DND-41 (cell line): ENCODE data around the gene GPRIN2.
"Not testable (repeated sequence)": the region's sequence is repeated elsewhere in the genome, so short reads cannot be mapped to it uniquely, and the experiment has no call there.

Source experiments
- ATAC-seq: fragments of 200-7000 bp; cut with Tn5 transposase; 3 replicates; pipeline ENCODE4 v1.9.1; 2021; ENCODE audit warnings: low read depth; ENCODE audit not compliant: insufficient read depth
- DNase-seq: peaks from one replicate; pipeline ENCODE4 v3.0.0-alpha.2; 2020
- H2AFZ ChIP-seq: 2 replicates; pipeline ENCODE4 v1.6.0; 2012; ENCODE audit warnings: low read depth, low read length
- H3K27ac ChIP-seq: 2 replicates; pipeline ENCODE4 v1.5.1; 2012; ENCODE audit warnings: low read length, inconsistent platforms
- H3K27me3 ChIP-seq: fragments of 200-600 bp; sonication (generic); 2 replicates; pipeline ENCODE4 v1.6.0; 2012; ENCODE audit warnings: low read length, mild to moderate bottlenecking, inconsistent platforms; ENCODE audit not compliant: insufficient read depth, poor library complexity
- H3K36me3 ChIP-seq: 2 replicates; pipeline ENCODE4 v1.5.1; 2012; ENCODE audit warnings: low read length, inconsistent platforms; ENCODE audit not compliant: insufficient read depth
- H3K4me1 ChIP-seq: 2 replicates; pipeline ENCODE4 v1.5.1; 2012; ENCODE audit warnings: mild to moderate bottlenecking, low read length; ENCODE audit not compliant: insufficient read depth
- H3K4me2 ChIP-seq: 2 replicates; pipeline ENCODE4 v1.6.0; 2012; ENCODE audit warnings: mild to moderate bottlenecking, moderate library complexity, low read length, inconsistent platforms; ENCODE audit not compliant: insufficient read depth
- H3K4me3 ChIP-seq, 2 experiments: fragments of 200-600 bp in 1 of 2; shearing (Covaris generic) in 1 of 2; 2 replicates each; pipeline ENCODE4 v1.5.1; 2012 to 2016; ENCODE audit warnings: inconsistent platforms in 2 of 2, low read length in 2 of 2, mild to moderate bottlenecking in 2 of 2, low read depth in 1 of 2, moderate library complexity in 1 of 2
- H3K79me2 ChIP-seq: 2 replicates; pipeline ENCODE4 v1.6.0; 2012; ENCODE audit warnings: low read length, inconsistent platforms; ENCODE audit not compliant: insufficient read depth
- H3K9ac ChIP-seq: 2 replicates; pipeline ENCODE4 v1.6.0; 2012; ENCODE audit warnings: low read depth, mild to moderate bottlenecking, inconsistent platforms, low read length, moderate library complexity
- H3K9me3 ChIP-seq: 2 replicates; pipeline ENCODE4 v1.5.1; 2012; ENCODE audit warnings: low read length, moderate library complexity, mild to moderate bottlenecking, inconsistent platforms; ENCODE audit not compliant: insufficient read depth, severe bottlenecking
- H4K20me1 ChIP-seq: 2 replicates; pipeline ENCODE4 v1.6.0; 2012; ENCODE audit warnings: low read length; ENCODE audit not compliant: insufficient read depth
- CTCF ChIP-seq: IDR thresholded peaks from 2 replicates; pipeline ENCODE4 v1.5.1; 2012; ENCODE audit warnings: borderline replicate concordance, low read length, moderate library complexity, mild to moderate bottlenecking; ENCODE audit not compliant: poor library complexity, severe bottlenecking; ENCODE audit errors: extremely low read depth
- EZH2 ChIP-seq: IDR thresholded peaks from 3 replicates; pipeline ENCODE4 v1.6.1; 2012; ENCODE audit warnings: borderline replicate concordance, low read depth, mild to moderate bottlenecking, moderate library complexity, low read length, inconsistent platforms; ENCODE audit not compliant: severe bottlenecking

GPRIN2 gene

GRCh38 chr10:46514899-46515298 is 41.6 kb downstream of the GPRIN2 start:
- no peaks in the 10 kb centered on the region for H4K20me1 ChIP-seq
- no peaks in the 10 kb centered on the region for H3K36me3 ChIP-seq
- peaks cover 3% of the 10 kb centered on the region for H3K27me3 ChIP-seq
- TF ChIP-seq EZH2 (no peak), CTCF (no peak)
- H3K27ac ChIP-seq, result no peak overlapping the region
- peak; percentile 3 for DNase-seq
- no peak overlapping the region for H3K4me2 ChIP-seq
- no peaks in the 10 kb centered on the region for H3K4me1 ChIP-seq
- no peak overlapping the region for H3K9ac ChIP-seq
- no peak overlapping the region for H2AFZ ChIP-seq
- H3K9me3 ChIP-seq, result no peaks in the 10 kb centered on the region
- no peaks in the 10 kb centered on the region for H3K79me2 ChIP-seq
- no peak overlapping the region for H3K4me3 ChIP-seq
- no peak for ATAC-seq

- no peak for ATAC-seq
- H4K20me1 ChIP-seq, result no peaks in the 10 kb centered on the region
- no peaks in the 10 kb centered on the region for H3K36me3 ChIP-seq
Measured at GRCh38 chr10:46514431-46514861, 42.0 kb downstream of the GPRIN2 start.

GRCh38 chr10:46513333-46513732 is 43.1 kb downstream of the GPRIN2 start:
- H3K9me3 ChIP-seq, H3K4me3 ChIP-seq, H3K36me3 ChIP-seq, H3K27me3 ChIP-seq, H3K9ac ChIP-seq, H3K79me2 ChIP-seq, H3K27ac ChIP-seq, H4K20me1 ChIP-seq, H3K4me2 ChIP-seq, H3K4me1 ChIP-seq, H2AFZ ChIP-seq, ATAC-seq, DNase-seq: not testable (repeated sequence)

More at GRCh38 chr10:46514431-46514861, 42.0 kb downstream of the GPRIN2 start:
- Histone ChIP-seq H3K79me2 (no peaks in the 10 kb centered on the region), H3K4me2 (no peak overlapping the region), H3K27me3 (peaks cover 3% of the 10 kb centered on the region), H3K4me3 (no peak overlapping the region), H3K9ac (no peak overlapping the region), H3K27ac (no peak overlapping the region), H3K9me3 (no peaks in the 10 kb centered on the region), H3K4me1 (no peaks in the 10 kb centered on the region), H2AFZ (no peak overlapping the region)
- TF ChIP-seq CTCF (no peak), EZH2 (no peak)
- DNase-seq, result no peak

- ATAC-seq, H3K4me2 ChIP-seq, DNase-seq, H3K9me3 ChIP-seq, H4K20me1 ChIP-seq, H3K27me3 ChIP-seq, H3K4me3 ChIP-seq, H3K9ac ChIP-seq, H3K79me2 ChIP-seq, H3K36me3 ChIP-seq, H3K27ac ChIP-seq, H2AFZ ChIP-seq, H3K4me1 ChIP-seq: not testable (repeated sequence)
Measured at GRCh38 chr10:46512725-46513124, 43.7 kb downstream of the GPRIN2 start.

GRCh38 chr10:46512002-46512401 is 44.5 kb downstream of the GPRIN2 start:
- H4K20me1 ChIP-seq, H3K9me3 ChIP-seq, H3K4me2 ChIP-seq, H3K79me2 ChIP-seq, H3K36me3 ChIP-seq, H3K4me1 ChIP-seq, DNase-seq, H3K27ac ChIP-seq, H3K27me3 ChIP-seq, H3K9ac ChIP-seq, ATAC-seq, H2AFZ ChIP-seq, H3K4me3 ChIP-seq: not testable (repeated sequence)
